ENCODE results near the gene JMJD4. TPM values are rescaled to one million over a fixed set of nuclear protein-coding genes. Genes with fewer than 3 reads are reported as not detected.

JMJD4 gene
- total RNA-seq, 4 donors from 2014 or later = 22.7 to 33.9 (median 25.1) TPM

DNA sequence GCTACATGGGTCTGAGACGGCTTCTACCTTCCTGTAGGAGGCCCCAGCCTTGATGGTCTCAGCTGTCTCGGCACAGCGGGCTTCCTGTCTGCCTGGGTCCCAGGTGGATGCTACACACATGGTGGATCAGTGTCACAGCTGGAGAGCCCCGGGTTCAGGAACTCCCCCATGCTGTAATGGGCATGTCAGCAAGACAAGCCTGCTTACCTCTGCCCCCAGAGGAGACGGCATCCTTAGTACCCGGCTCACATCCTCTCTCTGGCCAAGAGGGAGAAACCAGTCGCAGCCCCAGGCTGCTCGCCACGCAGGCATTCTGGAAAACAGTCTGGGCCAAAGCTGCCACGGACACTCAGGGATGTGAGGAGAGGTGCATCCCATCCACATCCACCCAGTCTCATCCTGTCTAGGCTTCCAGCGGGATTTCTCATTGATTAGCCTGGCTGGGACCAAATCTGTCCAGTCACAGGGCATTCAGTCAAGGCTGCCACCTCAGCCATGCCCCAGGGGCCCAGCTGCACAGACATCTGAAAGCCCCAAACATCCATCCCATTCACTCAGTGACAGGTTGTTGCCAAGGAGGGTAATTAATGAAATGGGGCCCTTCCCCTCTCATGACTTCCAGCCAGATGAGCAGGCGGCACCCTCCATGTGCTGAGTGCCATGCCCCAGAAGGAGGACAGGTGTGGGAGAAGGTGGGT lies 10.6 kb upstream of the JMJD4 start:
- DNase-seq (ENCODE audit: low spot score) (no peak), ATAC-seq (ENCODE audit: low FRiP score) (no peak)
- TF ChIP-seq, protein P1, sequence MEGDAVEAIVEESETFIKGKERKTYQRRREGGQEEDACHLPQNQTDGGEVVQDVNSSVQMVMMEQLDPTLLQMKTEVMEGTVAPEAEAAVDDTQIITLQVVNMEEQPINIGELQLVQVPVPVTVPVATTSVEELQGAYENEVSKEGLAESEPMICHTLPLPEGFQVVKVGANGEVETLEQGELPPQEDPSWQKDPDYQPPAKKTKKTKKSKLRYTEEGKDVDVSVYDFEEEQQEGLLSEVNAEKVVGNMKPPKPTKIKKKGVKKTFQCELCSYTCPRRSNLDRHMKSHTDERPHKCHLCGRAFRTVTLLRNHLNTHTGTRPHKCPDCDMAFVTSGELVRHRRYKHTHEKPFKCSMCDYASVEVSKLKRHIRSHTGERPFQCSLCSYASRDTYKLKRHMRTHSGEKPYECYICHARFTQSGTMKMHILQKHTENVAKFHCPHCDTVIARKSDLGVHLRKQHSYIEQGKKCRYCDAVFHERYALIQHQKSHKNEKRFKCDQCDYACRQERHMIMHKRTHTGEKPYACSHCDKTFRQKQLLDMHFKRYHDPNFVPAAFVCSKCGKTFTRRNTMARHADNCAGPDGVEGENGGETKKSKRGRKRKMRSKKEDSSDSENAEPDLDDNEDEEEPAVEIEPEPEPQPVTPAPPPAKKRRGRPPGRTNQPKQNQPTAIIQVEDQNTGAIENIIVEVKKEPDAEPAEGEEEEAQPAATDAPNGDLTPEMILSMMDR (IDR thresholded peaks at IDR 0.05) = no peak

DNA sequence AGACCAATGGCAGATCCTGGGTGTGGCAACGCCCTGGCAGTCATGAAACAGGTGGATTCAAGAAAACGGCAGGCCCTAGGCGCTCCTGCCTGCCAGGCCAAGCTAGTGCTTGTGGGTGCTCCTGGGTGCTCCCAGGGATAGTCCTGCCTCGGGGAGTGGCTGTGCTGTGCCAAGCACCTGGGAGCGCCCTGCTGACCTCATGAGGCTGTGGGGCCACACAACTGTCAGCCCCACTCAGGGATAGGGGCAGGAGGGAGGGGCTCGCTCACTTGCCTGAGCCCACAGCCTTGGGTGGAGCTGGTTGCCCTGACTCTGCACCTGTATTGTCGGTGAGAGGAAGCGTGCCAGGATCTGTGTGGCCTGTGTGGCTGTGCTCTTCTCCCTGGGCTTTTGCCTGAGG lies 9.6 kb upstream of the JMJD4 start:
- TF ChIP-seq, protein P1 (IDR thresholded peaks at IDR 0.05) = no peak
- no peak for ATAC-seq (ENCODE audit: low FRiP score)

DNA sequence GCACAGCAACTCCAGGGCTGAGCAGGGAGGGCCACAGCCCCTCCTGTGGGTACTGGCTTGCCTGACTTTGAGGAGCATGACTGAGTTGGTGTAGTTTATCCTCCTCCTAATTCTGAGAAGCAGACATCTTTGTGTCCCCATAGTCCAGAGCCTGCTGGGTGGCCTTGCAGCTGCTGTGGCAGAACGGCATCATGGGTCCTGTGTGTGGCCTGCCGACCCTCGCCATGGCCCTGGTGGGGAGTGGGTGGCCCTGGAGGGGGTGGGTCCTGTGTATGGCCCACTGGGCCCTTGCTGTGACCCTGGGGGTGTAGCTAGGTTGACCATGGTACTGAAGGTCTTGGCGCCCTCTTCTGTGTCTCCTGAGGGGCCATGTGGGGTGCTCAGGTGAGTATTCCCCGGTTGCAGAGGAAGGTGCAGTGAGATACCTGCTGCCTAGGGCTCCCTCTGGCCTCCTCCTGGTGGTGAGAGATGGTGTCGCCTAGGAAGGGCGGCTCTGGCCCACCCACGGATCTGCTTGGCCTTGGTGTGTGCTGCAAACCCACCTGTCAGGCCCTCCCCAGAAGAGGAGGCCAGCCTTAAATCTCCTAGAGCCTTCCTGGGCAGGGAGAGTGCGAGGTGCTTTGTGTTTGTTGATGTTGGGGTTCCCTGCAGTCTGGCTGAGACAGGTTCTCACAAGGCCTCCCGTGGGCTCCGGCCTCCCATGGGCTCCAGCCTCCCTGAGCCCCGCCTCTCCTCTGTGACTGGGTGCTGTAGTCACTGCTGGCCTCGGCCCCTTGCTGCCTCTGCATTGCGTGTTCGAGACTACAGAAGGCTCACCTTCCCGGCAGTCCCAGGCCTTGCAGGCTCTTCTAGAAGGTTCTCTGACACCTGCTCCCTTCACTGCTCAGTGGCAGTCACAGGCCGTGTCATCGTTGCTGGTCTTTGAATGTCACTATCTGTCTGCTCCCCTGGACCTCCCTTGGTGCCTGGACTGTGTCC lies 7.9 kb upstream of the JMJD4 start:
- TF ChIP-seq, protein P1 (IDR thresholded peaks at IDR 0.05) = no peak
- DNase-seq (ENCODE audit: low spot score) (no peak), ATAC-seq (ENCODE audit: low FRiP score) (no peak)

More for the DNA sequence above, 9.6 kb upstream of the JMJD4 start:
- DNase-seq (ENCODE audit: low spot score) = no peak

DNA sequence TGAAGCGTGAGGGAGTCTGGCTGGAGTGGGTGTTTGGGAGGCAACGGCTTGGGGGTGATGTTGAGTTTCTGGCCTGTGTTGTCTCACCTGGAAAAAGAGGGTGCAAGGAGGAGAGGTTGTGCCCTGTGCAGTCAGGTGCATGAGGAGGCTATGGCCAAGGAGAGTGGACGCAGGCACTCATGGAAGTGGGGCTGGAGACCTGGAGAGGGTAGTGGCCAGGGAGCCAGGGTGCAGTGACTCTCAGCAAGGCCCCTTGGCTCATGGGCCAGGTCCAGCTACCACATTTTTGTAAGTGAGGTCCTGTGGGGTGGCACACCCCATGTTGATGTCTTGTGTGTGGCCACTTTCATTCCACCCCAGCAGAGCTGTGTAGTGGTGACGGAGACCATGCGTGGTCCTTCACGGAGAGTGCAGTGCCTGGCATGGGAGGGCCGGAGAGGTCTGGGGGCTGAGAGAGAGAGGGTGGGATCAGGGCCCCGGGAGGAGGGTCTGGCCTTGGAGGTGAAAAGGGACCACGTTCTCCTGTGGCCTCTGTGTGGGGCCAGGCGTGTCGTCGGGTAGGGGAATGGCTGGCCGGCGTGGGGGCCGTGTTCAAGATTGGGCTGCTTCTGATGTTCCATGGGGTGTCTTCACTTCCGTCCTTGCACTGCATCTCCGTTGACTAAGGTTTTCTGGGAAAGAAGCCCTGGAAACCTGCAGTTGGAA lies 6.2 kb upstream of the JMJD4 start:
- no peak for ATAC-seq (ENCODE audit: low FRiP score)
- DNase-seq (ENCODE audit: low spot score) = no peak
- TF ChIP-seq, protein P1 (IDR thresholded peaks at IDR 0.05) = no peak

DNA sequence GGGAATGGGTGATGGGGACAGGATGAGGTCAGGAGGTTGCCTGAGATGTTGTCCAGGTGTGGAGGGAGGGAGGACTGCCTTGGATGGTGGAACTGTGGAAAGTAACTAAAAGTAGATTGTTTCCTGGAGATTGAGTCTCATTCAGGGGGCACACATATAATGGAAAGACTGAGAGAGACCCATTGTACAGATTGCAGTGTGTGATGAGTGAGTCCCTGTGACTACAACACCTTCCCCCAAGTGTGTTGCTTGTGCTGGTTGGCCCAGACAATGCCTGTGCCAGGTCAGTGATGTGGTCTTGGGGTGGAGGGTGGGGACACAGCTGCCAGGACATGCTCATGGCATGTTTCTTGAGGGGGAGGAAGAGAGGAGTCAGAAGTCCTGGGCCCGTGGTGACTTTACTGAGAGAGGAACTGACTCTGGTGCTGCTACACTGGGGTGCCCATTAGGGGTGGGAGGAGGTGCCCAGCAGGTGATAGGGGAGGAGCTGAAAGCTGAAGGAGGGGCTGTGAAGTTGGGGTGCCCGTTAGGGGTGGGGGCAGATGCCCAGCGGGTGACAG lies 5.4 kb upstream of the JMJD4 start:
- DNase-seq (ENCODE audit: low spot score) (no peak), ATAC-seq (ENCODE audit: low FRiP score) (no peak)
- TF ChIP-seq, protein P1 (IDR thresholded peaks at IDR 0.05) = no peak

DNA sequence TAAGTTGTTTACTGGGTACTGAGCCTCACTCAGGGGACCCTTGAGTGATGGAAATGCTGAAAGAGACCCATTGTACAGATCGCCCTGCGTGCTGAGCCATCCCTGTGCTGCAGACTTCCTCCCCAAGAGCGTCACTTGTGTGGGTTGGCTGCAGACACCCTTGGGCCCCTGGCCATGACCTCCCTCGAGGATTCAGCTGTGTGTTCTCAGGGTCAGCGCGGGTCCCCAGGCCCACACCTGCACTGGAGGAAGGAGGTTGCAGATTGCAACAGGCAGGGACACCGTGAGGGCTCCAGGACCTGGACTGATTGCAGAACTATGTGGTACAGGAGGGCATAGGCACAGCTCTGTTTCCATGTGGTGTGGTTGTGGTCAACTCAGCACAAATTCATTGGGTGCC lies 4.5 kb upstream of the JMJD4 start:
- TF ChIP-seq, protein P1 (IDR thresholded peaks at IDR 0.05) = no peak
- ATAC-seq (ENCODE audit: low FRiP score) = no peak
- no peak for DNase-seq (ENCODE audit: low spot score)

All from omental fat pad (tissue), 4 donors.